VCaP (cell line): ENCODE measurements around the gene SELENON.

ENCODE experiments used
- H3K27ac ChIP-seq: fragments of 450-650 bp; 2 replicates; pipeline ENCODE4 v1.5.1; 2017
- TF ChIP-seq, protein P1 (sequence below): fragments of 450-650 bp; conservative IDR thresholded peaks from 2 replicates; pipeline ENCODE4 v1.5.1; 2017; ENCODE audit warnings: mild to moderate bottlenecking, moderate library complexity

Gene SELENON

DNA sequence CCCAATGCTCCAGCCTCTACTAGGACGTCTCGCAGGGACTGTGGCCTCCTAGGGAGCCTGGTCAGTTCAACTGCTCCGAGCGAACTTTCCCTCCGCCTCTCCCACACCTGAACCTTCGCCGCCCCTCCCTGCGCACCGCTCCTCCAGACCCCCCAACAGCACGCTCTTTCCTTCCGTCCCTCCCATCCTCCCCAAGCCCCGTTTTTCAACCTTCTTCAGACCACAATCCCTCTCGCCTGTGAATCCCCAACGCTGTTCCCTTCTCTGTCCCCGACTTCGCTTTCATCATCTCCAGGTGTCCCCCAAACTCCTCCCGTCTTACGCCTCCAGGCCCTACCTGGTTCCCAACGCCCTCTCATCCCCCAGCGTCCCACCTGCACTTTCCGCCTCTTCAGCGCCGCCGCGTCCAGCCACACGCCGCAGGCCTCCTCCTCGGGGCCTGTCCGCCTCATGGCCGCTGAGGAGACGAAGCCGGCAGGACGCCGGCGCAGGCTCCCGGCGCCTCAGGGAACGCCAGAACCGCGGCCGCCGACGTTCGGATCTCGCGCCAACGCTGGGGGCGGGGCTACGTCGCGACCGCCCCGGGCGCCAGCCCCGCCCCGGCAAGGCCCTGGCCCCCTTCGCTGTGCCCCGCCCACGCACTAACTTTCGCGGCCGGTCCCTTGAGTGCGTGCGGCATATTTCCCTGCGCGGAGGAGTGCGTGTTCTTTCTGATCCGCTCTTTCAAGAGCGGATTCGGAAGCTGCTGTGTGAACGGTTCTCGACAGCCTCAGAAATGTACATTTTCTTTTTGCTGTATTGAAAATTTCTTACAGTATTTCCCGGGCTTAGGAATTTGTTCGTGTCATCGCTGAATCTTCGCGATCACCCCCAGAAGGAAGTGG, 59.2 kb downstream of the SELENON start, which contains the start of gene AUNIP:
Gene AUNIP, minus strand, starts transcription at position 552 of the 884 bp plus-strand sequence. Its CDS starts 100 bp downstream, at position 452.
- peak within 1 kb of the TSS; percentile 75 for H3K27ac ChIP-seq
- TF ChIP-seq, protein P1, sequence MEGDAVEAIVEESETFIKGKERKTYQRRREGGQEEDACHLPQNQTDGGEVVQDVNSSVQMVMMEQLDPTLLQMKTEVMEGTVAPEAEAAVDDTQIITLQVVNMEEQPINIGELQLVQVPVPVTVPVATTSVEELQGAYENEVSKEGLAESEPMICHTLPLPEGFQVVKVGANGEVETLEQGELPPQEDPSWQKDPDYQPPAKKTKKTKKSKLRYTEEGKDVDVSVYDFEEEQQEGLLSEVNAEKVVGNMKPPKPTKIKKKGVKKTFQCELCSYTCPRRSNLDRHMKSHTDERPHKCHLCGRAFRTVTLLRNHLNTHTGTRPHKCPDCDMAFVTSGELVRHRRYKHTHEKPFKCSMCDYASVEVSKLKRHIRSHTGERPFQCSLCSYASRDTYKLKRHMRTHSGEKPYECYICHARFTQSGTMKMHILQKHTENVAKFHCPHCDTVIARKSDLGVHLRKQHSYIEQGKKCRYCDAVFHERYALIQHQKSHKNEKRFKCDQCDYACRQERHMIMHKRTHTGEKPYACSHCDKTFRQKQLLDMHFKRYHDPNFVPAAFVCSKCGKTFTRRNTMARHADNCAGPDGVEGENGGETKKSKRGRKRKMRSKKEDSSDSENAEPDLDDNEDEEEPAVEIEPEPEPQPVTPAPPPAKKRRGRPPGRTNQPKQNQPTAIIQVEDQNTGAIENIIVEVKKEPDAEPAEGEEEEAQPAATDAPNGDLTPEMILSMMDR: no peak

GRCh38 chr1:25861316-25862286, 61.6 kb downstream of the SELENON start:
- no peak overlapping the region for H3K27ac ChIP-seq
- TF ChIP-seq, protein P1: no peak

DNA sequence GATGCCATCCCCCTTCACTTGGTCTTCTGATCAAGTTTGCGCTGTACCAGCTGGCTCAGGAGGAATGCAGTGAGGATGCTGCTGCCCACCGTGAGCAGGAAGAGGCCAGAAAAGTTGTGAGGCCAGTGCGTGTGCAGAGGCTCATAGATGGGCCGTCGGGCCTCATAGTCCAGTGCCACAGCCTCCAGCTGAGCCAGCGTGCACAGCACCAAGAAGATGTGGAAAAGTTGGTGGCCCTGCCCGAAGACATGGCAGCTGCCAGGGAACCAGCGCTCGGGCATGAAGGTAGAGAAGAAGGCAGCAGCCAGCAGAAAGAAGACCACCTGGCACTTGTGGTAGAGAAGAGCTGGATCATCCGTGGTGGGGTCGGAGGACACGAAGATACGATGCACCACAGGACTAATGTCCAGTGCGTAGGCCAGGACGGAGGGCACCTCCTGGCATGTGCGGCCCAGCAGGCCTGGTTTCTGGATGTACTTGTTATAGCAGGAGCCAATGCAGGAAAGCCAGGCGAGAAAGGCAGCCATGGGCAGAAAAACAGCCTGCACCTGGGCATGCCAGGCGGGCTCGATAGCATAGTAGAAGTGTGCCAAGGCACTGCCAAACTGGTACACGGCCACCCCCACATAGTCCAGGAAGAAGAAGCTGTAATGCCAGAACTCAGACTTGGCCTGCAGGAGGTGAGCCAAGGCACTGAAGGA, 62.9 kb downstream of the SELENON start:
- H3K27ac ChIP-seq: no peak overlapping the region
- TF ChIP-seq, protein P1: no peak

DNA sequence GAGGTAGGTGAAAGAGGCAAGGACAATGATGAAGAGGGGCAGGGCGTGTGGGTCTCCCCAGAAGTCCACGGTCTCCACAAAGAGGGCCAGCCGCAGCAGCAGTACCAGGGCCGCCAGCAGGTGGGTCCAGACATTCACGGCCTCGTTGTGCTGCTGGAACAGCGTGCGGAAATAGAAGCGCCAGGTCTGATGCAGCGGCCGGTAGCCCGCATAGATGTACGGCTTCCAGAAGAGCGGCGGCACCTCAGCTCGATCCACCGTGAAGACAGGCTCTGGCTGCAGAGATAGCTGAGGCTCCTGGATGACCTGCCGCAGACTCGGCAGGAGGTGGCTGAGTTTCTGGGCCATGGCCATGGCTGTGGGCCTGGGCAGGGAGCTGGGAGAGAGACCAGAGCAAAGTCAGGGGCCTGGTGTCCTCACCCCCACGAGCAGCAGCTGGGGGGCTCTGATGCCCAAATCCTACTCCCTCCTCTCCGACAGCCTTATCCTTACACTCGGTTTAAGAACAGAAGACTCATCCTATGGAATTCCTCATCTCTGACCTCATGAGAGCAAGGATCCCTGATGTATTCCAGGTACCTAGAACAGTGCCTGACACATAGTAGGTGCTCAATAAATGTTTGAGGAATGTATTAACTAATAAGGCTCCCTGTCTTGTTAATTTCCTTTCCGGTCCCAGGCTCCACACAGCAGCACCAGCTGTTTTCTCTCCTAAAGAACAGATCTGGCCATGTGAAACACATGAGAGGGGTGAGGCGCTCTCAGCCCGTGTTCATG, 63.7 kb downstream of the SELENON start:
- TF ChIP-seq, protein P1: no peak
- H3K27ac ChIP-seq: no peak overlapping the region

DNA sequence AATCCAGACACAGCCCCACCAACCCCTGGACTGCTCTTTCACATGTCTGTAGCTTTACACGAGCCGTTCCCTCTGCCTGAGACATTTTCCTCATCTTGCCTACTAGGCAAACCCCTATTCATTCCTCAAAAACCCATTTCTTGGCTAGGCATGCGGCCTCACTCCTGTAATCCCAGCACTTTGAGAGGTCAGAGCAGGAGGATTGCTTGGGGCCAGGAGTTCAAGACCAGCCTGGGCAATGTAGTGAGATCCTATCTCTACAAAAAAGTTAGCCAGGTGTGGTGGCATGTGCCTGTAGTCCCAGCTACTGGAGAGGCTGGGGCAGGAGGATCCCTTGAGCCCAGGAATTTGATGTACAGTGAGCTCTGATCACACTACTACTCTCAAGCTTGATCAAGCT, 64.4 kb downstream of the SELENON start:
- TF ChIP-seq, protein P1: no peak
- no peak overlapping the region for H3K27ac ChIP-seq

DNA sequence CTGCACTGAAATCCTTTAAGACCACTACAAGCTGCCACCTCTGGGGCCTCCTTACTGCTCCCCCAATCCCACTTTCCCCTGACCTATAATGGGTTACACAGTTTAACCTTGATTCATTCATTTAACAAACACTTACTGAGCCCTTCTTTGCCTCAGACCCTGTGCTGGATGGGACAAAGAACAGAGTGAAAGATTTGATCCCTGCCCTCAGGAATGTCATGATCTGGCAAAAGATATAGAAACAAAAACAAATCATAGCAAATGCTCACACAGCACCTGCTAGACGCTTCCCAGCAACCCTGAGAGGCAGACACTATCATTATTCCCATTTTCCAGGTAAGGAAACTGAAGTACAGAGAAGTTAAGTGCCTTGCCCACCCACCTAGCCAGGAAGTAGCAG, 66.3 kb downstream of the SELENON start:
- H3K27ac ChIP-seq: peak overlapping the region; percentile 97
- TF ChIP-seq, protein P1: no peak
